ENCODE measurements around the gene SPATA32. TPM values are rescaled to one million over a fixed set of nuclear protein-coding genes. Genes with fewer than 3 reads are reported as not detected.

The SPATA32 gene
- total RNA-seq, 2 experiments from 2014 or later: 0.25 TPM

DNA sequence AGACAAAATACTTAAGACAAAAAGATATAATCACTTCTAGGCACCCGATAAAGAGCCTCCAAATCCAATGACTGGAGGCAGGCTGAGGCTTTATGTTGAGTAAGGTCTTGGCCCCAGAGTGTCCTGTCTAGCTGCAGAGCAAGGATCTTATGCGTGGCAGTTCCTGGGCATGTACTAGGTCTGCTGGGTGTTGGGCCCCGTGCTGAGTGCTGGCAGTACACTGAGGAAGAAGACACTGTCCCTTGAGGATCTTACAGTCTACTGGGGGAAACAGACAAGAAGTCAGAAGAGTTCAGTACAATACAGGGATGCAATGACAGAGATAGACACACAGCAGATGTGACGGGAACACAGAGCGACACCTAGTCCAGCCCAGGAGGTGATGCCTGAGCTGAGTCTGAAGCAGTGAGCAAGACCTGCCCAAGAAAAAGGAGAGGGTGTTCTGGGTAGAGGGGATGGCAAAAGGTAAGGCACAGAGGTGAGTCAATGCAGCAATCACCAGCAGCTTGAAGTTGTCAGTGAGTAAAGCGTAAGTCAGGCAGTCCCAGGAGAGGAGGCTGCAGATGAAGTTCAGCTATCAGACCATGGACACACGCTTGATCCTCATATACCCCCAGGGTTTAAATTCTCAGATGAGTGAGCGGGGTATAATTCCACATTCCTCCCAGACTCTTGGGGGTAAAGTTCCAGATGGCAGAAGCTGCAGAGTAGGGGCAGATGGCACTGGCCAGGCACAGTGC lies 36.8 kb upstream of the SPATA32 start:
- ChIA-PET POLR2A (no interaction called here), CTCF (interaction anchor here (1.5 kb wide), 1 partner anchor 26 kb away, joined by 5 read pairs; no protein-coding TSS in a partner anchor)

GRCh38 chr17:45296833-45297124 lies 34.9 kb upstream of the SPATA32 start:
- ChIA-PET POLR2A (no interaction called here), CTCF (no interaction called here)

GRCh38 chr17:45296003-45296832 lies 34.3 kb upstream of the SPATA32 start:
- ChIA-PET CTCF (interaction anchor here (1.1 to 1.8 kb wide), 2 partner anchors 15 to 89 kb away, joined by 4 to 6 read pairs; no protein-coding TSS in a partner anchor), POLR2A (no interaction called here)

GRCh38 chr17:45294506-45294905 lies 32.6 kb upstream of the SPATA32 start:
- CTCF ChIA-PET: interaction anchor here (1.5 to 2.3 kb wide), 3 partner anchors 13 to 91 kb away, joined by 4 to 8 read pairs (median 6); no protein-coding TSS in a partner anchor
- POLR2A ChIA-PET: no interaction called here

DNA sequence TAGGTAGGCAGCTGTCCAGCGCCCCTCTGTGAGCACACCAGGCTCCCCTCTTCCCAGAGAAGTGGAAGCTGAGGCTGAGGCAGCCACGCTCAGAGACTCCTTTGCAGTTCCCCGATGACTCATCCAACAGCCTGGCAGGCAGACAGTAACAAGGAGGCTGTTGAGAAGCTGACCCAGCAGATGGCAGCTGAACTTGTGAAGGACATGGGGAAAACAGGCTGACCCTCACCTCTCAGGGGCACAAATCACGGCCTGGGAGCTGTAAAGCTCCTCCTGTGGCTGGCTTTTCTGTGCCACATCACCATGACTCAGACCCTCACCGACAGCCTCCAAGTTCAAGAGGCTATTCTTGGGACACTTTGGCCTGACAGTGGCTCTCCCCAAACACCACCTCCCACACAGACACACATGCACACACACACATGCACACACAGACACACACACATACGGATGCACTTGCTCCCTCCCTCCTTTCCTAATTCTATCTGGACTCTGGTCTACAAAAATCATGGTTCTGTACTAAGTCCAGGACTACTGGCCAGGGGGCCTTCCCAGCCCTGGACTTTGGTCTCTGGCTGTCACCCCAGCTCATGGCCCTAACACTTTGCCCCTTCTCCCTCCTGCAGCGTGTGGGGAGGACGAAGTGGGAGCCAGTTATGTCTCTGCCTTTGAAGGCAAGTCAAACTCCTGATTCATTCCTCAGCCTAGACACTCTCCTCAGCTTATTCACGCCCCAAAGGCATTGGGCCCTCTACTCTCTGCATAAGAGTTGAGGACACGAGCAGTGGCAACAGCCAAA lies 31.7 kb upstream of the SPATA32 start:
- CTCF ChIA-PET: interaction anchor here (0.6 to 2.3 kb wide), 7 partner anchors 10 to 92 kb away, joined by 3 to 8 read pairs (median 3); partner anchors contain the start of gene MAP3K14
- POLR2A ChIA-PET: interaction anchor here (0.8 to 0.9 kb wide), 3 partner anchors 22 to 37 kb away, joined by 3 to 5 read pairs (median 3); no protein-coding TSS in a partner anchor

DNA sequence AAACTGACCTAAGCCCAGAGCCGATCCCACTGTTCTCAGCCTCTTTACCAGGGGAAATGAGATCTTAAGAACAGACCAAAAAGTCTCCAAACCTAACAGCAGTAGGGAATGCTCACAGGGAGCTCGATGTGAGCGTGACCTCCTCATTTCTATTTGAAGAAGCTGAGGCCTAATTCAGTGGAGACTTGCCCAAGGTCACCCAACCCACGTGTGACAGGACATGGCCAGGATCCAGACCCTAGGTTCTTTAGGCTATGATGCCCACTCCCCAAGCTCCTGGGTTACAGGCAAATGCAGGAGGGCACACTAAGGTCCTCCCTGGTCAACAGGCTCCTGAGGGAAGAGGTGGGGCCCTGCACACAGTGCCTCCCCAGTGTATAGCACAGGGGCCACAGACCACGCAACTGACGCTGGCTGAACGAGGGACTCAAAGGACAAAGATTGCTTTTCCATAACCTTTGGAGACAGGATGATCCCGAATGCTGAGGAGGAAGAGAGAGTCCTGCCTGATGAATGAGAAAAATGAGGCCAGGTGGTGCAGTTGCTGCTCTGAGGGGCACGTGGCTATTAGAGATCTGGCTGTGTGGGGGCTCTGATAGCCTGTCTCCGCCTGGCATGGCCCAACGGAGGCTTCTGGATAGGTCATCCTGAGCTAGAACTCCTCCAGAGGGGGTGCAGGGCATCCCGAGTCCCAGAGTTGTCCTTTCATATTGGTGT lies 31.0 kb upstream of the SPATA32 start:
- ChIA-PET POLR2A (interaction anchor here (0.8 kb wide), 2 partner anchors 27 to 37 kb away, joined by 3 to 5 read pairs; no protein-coding TSS in a partner anchor), CTCF (interaction anchor here (0.6 to 2.3 kb wide), 8 partner anchors 9 to 92 kb away, joined by 3 to 8 read pairs (median 4); partner anchors contain the start of gene MAP3K14)

GRCh38 chr17:45291171-45291805 lies 29.4 kb upstream of the SPATA32 start:
- POLR2A ChIA-PET: no interaction called here
- CTCF ChIA-PET: interaction anchor here (1.0 to 1.9 kb wide), 5 partner anchors 12 to 156 kb away, joined by 3 to 9 read pairs (median 4); partner anchors contain the start of gene ACBD4

DNA sequence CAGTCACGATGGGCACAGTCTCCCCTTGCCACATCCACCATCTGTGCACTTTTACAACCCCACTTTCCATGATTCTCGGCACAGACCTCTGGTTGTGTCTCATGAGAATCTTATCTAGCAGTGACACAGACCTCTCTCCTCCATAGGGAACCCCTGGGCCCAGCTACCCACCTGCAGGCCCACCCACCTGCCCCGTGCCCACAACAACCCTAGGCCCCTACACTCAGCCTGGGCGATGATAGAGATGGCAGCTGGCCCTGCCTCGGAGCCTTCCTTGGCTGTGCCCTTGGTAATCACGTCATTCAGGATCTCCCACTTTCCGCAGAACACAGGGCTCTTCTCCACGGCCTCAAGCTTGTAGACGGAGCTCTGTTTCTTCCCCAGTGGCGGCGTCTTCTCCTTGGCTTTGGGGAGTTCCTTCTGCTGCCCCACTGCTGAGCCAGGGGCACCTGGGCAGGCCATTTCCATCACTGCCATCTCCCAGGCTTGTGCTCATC lies 28.4 kb upstream of the SPATA32 start:
- POLR2A ChIA-PET: no interaction called here

GRCh38 chr17:45289301-45290268 lies 27.7 kb upstream of the SPATA32 start:
- POLR2A ChIA-PET: no interaction called here
- CTCF ChIA-PET: interaction anchor here (0.7 to 1.9 kb wide), 2 partner anchors 13 to 95 kb away, joined by 4 to 9 read pairs; no protein-coding TSS in a partner anchor

More for the DNA sequence above, 28.4 kb upstream of the SPATA32 start:
- CTCF ChIA-PET: interaction anchor here (1.0 to 1.9 kb wide), 3 partner anchors 12 to 155 kb away, joined by 3 to 9 read pairs (median 4); partner anchors contain the start of gene ACBD4

DNA sequence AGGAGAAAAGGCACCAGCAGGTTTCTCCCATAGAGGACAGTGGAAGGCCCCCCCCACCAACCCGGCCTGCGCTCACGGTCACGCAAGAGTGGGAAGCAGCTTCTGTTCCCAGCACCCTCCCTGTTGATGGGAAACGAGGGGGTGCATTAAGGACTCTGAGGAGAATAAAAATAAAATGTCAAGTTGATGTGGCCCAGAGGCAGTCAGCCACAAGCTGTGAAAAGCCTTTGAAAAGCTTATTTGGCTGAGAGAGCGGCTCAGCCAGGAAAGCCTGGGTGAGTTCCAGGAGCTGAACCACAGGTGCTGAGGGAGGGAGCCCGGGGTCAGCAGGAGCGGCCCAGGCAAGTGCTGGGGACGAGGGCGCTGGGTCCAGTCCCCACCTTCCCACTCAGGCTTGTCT lies 26.9 kb upstream of the SPATA32 start:
- POLR2A ChIA-PET: no interaction called here

GRCh38 chr17:45287526-45288500 lies 25.9 kb upstream of the SPATA32 start:
- CTCF ChIA-PET: interaction anchor here (0.9 to 1.7 kb wide), 4 partner anchors 11 to 105 kb away, joined by 3 to 5 read pairs (median 4); partner anchors contain the start of gene MAP3K14
- POLR2A ChIA-PET: interaction anchor here (0.9 kb wide), 1 partner anchor 90 kb away, joined by 3 read pairs; no protein-coding TSS in a partner anchor

More for the DNA sequence above, 26.9 kb upstream of the SPATA32 start:
- CTCF ChIA-PET: interaction anchor here (0.7 to 1.5 kb wide), 3 partner anchors 28 to 104 kb away, joined by 3 to 4 read pairs (median 3); partner anchors contain the start of gene MAP3K14

GRCh38 chr17:45286286-45286685 lies 24.4 kb upstream of the SPATA32 start:
- ChIA-PET POLR2A (no interaction called here), CTCF (interaction anchor here (1.0 to 1.8 kb wide), 4 partner anchors 10 to 151 kb away, joined by 3 to 6 read pairs (median 4); partner anchors contain the start of gene ACBD4)

DNA sequence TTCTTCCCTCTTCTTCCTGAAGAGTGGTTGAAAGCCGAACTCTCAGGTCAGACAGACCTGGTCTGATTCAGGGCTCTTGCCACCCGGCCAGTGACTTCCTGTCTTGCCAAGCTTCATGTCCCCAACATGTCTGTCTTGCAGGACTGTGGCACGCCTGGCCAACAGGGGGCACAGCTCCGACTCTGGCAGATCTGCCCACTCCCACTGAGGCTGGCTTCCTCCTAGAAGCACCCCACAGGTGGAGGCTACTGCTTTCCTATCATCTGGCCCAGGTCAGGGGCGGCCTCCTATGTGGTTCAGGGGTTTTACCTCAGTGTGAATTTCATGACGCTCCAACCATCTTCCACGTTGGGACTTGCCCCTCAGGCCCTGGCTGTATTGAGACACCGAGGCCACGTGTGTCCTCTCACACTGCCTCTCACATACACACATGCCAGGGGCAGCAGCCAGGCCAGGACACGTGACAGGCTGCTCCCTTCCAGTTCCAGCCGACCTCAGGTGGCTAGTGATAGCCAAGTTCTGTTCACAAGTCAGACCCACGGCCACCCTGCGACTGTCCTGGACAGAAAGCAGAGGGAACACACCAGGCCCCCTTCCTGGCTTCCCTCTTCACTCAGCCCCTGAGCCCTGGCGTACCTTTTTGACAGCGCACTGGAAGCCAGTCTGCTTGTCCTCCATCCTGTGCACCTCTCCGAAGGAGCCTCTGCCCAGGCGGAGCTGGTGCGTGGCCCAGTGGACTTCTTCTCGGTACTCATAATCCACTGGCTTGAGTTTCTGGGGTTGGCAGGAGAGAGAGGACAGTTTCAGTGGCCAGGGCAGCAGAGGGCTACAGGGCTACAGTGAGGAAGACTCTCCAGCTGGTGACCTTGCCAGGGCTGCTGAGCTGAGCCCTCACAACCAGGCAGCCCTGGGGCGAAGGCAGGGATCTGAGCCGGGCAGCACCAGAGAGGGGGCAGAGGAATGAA lies 22.6 kb upstream of the SPATA32 start:
- ChIA-PET POLR2A (interaction anchor here (1.0 kb wide), 1 partner anchor 80 kb away, joined by 3 read pairs; no protein-coding TSS in a partner anchor), CTCF (interaction anchor here (0.6 to 2.4 kb wide), 8 partner anchors 8 to 104 kb away, joined by 3 to 11 read pairs (median 4); partner anchors contain the start of gene MAP3K14)

DNA sequence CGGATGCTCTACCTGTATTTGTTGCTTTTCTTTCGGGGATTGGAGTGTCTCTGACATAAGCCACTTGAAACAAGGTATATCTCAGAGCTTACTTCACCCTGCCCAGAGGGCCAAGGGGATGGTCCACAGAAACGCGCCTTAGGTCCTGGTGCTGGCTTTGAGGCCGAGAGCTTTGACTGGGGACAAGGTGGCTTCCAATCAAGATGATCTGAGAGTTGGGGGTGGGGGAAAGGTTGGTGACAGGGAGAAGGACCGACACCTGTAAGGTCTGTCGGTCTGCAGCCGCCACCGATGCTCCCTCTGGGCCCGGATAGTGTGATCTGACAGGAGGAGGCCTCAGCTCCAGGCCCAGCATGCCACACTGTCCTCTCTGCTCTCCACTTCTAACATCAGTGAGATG lies 21.8 kb upstream of the SPATA32 start:
- CTCF ChIA-PET: interaction anchor here (0.6 to 2.4 kb wide), 5 partner anchors 10 to 105 kb away, joined by 3 to 11 read pairs (median 4); partner anchors contain the start of gene MAP3K14
- POLR2A ChIA-PET: interaction anchor here (1.0 kb wide), 1 partner anchor 81 kb away, joined by 3 read pairs; no protein-coding TSS in a partner anchor

All from activated CD8-positive, alpha-beta memory T cell treated with anti-CD3 and anti-CD28 coated beads for 36 hours (primary cell).